HCT116 (cell line): ENCODE data around the gene SYNRG. TPM values are rescaled to one million over a fixed set of nuclear protein-coding genes. Genes with fewer than 3 reads are reported as not detected.

Experiments used
- ATAC-seq: fragments of 200-7000 bp; cut with Tn5 transposase; 2 replicates; pipeline ENCODE4 v1.9.1; 2020; ENCODE audit warnings: mild to moderate bottlenecking, moderate library complexity
- BruUV-seq: library from RNA; stranded (reverse); fragments of 400-500 nt; replicated peaks from 2 replicates; lab custom pipeline; 2021; lab: Mats Ljungman, UMichigan
- CTCF ChIA-PET: fragments of 300-600 bp; sonication (Branson Sonifier 250); formaldehyde crosslinking; loops from one replicate; lab custom pipeline; 2021; ENCODE audit warnings: antibody characterized with exemption; lab: Charles Lee
- POLR2A ChIA-PET: fragments of 300-600, 350-600 bp; sonication (Branson Sonifier 250); formaldehyde crosslinking; loops from one replicate; lab custom pipeline; 2021; ENCODE audit warnings: antibody characterized with exemption; lab: Charles Lee
- RAD21 ChIA-PET, 2 experiments: fragments of 300-600 bp; sonication (Branson Sonifier 250); formaldehyde crosslinking; loops; one replicate each; lab custom pipeline; 2023; ENCODE audit warnings: low total read pairs in 2 of 2; ENCODE audit not compliant: uncharacterized antibody in 2 of 2, unreplicated experiment in 2 of 2, low non-redundant PET in 1 of 2; lab: Charles Lee
- DNase-seq: peaks from one replicate; pipeline ENCODE4 v3.0.0-alpha.2; 2010; ENCODE audit warnings: low read depth, low spot score
- H2AFZ ChIP-seq: fragments of 200-600 bp; shearing (Covaris generic), sonication (generic); 2 replicates; pipeline ENCODE4 v1.6.1; 2017; ENCODE audit warnings: low read depth, mixed run types, mixed read lengths, antibody characterized with exemption, low read length; ENCODE audit not compliant: poor library complexity, severe bottlenecking
- H3K27ac ChIP-seq: 2 replicates; pipeline ENCODE4 v1.5.1; 2012; ENCODE audit warnings: low read depth, low read length
- H3K27me3 ChIP-seq: fragments of 200-600 bp; sonication (generic); 2 replicates; pipeline ENCODE4 v1.6.1; 2016; ENCODE audit warnings: mixed run types, low read length, mixed read lengths; ENCODE audit not compliant: insufficient read depth
- H3K36me3 ChIP-seq, 2 experiments: fragments of 200-500 bp in 1 of 2; fragments of 200-600 bp in 1 of 2; sonication (Bioruptor generic) in 1 of 2; sonication (generic) in 1 of 2; 2 replicates each; pipeline versions ENCODE4 v1.5.1 to v1.6.1; 2014 to 2016; ENCODE audit warnings: low read length in 2 of 2, inconsistent platforms in 1 of 2, mixed read lengths in 1 of 2, mixed run types in 1 of 2; ENCODE audit not compliant: insufficient read depth in 2 of 2, control insufficient read depth in 1 of 2
- H3K4me1 ChIP-seq, 2 experiments: fragments of 200-600 bp in 1 of 2; sonication (generic) in 1 of 2; 2 replicates each; pipeline versions ENCODE4 v1.5.1 to v1.6.1; 2012 to 2017; ENCODE audit warnings: low read length in 2 of 2, inconsistent platforms in 1 of 2, mild to moderate bottlenecking in 1 of 2, mixed read lengths in 1 of 2, mixed run types in 1 of 2, moderate library complexity in 1 of 2; ENCODE audit not compliant: insufficient read depth in 2 of 2, control insufficient read depth in 1 of 2
- H3K4me2 ChIP-seq: fragments of 200-600 bp; sonication (generic); 2 replicates; pipeline ENCODE4 v1.6.1; 2017; ENCODE audit warnings: mixed run types, low read length, mixed read lengths
- H3K4me3 ChIP-seq, 2 experiments: fragments of 200-600 bp in 1 of 2; sonication (generic) in 1 of 2; replicated peaks in 1 of 2; 2 replicates each; pipeline ENCODE4 v1.5.1; 2011 to 2016; ENCODE audit warnings: low read length in 2 of 2, control low read depth in 1 of 2, low read depth in 1 of 2, mild to moderate bottlenecking in 1 of 2, mixed read lengths in 1 of 2, mixed run types in 1 of 2
- H3K79me2 ChIP-seq: fragments of 200-600 bp; sonication (generic); 2 replicates; pipeline ENCODE4 v1.6.1; 2017; ENCODE audit warnings: mild to moderate bottlenecking, mixed run types, low read length, moderate library complexity, mixed read lengths; ENCODE audit not compliant: insufficient read depth
- H3K9ac ChIP-seq: fragments of 200-600 bp; sonication (generic); 2 replicates; pipeline ENCODE4 v1.6.1; 2016; ENCODE audit warnings: low read length, mixed read lengths
- H3K9me2 ChIP-seq: fragments of 200-600 bp; sonication (generic), shearing (Covaris generic); 2 replicates; pipeline ENCODE4 v1.6.1; 2017; ENCODE audit warnings: mixed run types, mild to moderate bottlenecking, moderate library complexity; ENCODE audit not compliant: insufficient read depth
- H3K9me3 ChIP-seq, 2 experiments: fragments of 200-500 bp in 1 of 2; fragments of 200-600 bp in 1 of 2; sonication (Bioruptor generic) in 1 of 2; sonication (generic) in 1 of 2; 2 replicates each; pipeline ENCODE4 v1.6.1; 2014 to 2017; ENCODE audit warnings: low read length in 2 of 2, mixed read lengths in 2 of 2, inconsistent platforms in 1 of 2, low read depth in 1 of 2, mild to moderate bottlenecking in 1 of 2, mixed run types in 1 of 2, moderate library complexity in 1 of 2; ENCODE audit not compliant: control insufficient read depth in 1 of 2, insufficient read depth in 1 of 2
- H4K20me1 ChIP-seq: fragments of 200-600 bp; sonication (generic), shearing (Covaris generic); 2 replicates; pipeline ENCODE4 v1.6.1; 2017; ENCODE audit warnings: mixed run types, mild to moderate bottlenecking, moderate library complexity; ENCODE audit not compliant: insufficient read depth
- ATF3 ChIP-seq: IDR thresholded peaks from 2 replicates; pipeline ENCODE4 v1.6.1; 2012
- CTCF ChIP-seq, 3 experiments: fragments of 200-600 bp in 1 of 3; sonication (generic) in 1 of 3; IDR thresholded peaks in 2 of 3; conservative IDR thresholded peaks in 1 of 3; 2 replicates each; pipeline ENCODE4 v1.5.1; 2012 to 2017; ENCODE audit warnings: low read depth in 2 of 3, low read length in 2 of 3, antibody characterized with exemption in 1 of 3, borderline replicate concordance in 1 of 3, control low read depth in 1 of 3, mild to moderate bottlenecking in 1 of 3, mixed read lengths in 1 of 3, mixed run types in 1 of 3, moderate library complexity in 1 of 3; ENCODE audit not compliant: insufficient read depth in 1 of 3
- ELF1 ChIP-seq: IDR thresholded peaks from 2 replicates; pipeline ENCODE4 v1.6.1; 2012; ENCODE audit warnings: low read depth, borderline replicate concordance
- EZH2 ChIP-seq: fragments of 200-600 bp; sonication (generic); IDR thresholded peaks from 2 replicates; pipeline ENCODE4 v1.6.1; 2017; ENCODE audit warnings: antibody characterized with exemption, mixed run types
- FOSL1 ChIP-seq: IDR thresholded peaks from 2 replicates; pipeline ENCODE4 v1.6.1; 2012; ENCODE audit warnings: low read depth
- JUND ChIP-seq: IDR thresholded peaks from 2 replicates; pipeline ENCODE4 v1.6.1; 2012
- POLR2A ChIP-seq: IDR thresholded peaks from 2 replicates; pipeline ENCODE4 v1.7.0; 2011; ENCODE audit warnings: borderline replicate concordance; ENCODE audit not compliant: insufficient read depth, insufficient read length; ENCODE audit errors: extremely low read depth
- RAD21 ChIP-seq: IDR thresholded peaks from 2 replicates; pipeline ENCODE4 v1.6.1; 2012; ENCODE audit warnings: low read depth, mild to moderate bottlenecking
- SRF ChIP-seq: IDR thresholded peaks from 2 replicates; pipeline ENCODE4 v1.6.1; 2012; ENCODE audit warnings: low read depth
- YY1 ChIP-seq: IDR thresholded peaks from 2 replicates; pipeline ENCODE4 v1.6.1; 2011; ENCODE audit warnings: low read length, low read depth, moderate library complexity, mild to moderate bottlenecking; ENCODE audit not compliant: insufficient replicate concordance; ENCODE audit errors: extremely low read depth
- ZBTB33 ChIP-seq: IDR thresholded peaks from 2 replicates; pipeline ENCODE4 v1.6.1; 2011; ENCODE audit warnings: mild to moderate bottlenecking, low read length, moderate library complexity; ENCODE audit not compliant: insufficient replicate concordance; ENCODE audit errors: extremely low read depth
- intact Hi-C: fragments of 100-400 bp; cut with micrococcal nuclease; formaldehyde crosslinking; loops from 2 replicates; pipeline ENCODE4 v1.10.0; 2022
- total RNA-seq: library from RNA; stranded (reverse); gene quantifications from one replicate; pipeline ENCODE4 v1.2.1, GENCODE V29; 2021; ENCODE audit not compliant: unreplicated experiment

Gene SYNRG
- total RNA-seq, 1 experiment from 2014 or later: 23.8 TPM

- Histone ChIP-seq H3K9ac (no peak overlapping the region), H4K20me1 (no peaks in the 10 kb centered on the region), H3K4me1 (no peaks in the 10 kb centered on the region), H2AFZ (peak overlapping the region; percentile 40), H3K79me2 (no peaks in the 10 kb centered on the region), H3K9me3 (no peaks in the 10 kb centered on the region), H3K27me3 (peaks cover 24% of the 10 kb centered on the region; the same call in 1 of the 2 replicates), H3K4me3 (no peak overlapping the region), H3K9me2 (no peaks in the 10 kb centered on the region), H3K36me3 (no peaks in the 10 kb centered on the region), H3K4me2 (no peak overlapping the region), H3K27ac (no peak overlapping the region)
- intact Hi-C loops: loop anchor here (1.0 kb wide), 2 partner anchors 121 to 166 kb away; no protein-coding TSS in a partner anchor
- peak; percentile 41 for DNase-seq
- peak; percentile 78 for ATAC-seq
- CTCF ChIA-PET: interaction anchor here (0.7 to 4.7 kb wide), 5 partner anchors 120 to 192 kb away, joined by 3 to 36 read pairs (median 8); no protein-coding TSS in a partner anchor
- TF ChIP-seq POLR2A (no peak), ELF1 (no peak), EZH2 (no peak), YY1 (no peak), ZBTB33 (no peak), RAD21 (peak; percentile 82), ATF3 (no peak), CTCF (IDR thresholded peaks at IDR 0.05 in 2 of 3, conservative IDR thresholded peaks at IDR 0.05 in 1 of 3; ENCODE audit: borderline replicate concordance in 1 of 3, insufficient read depth in 1 of 3, low read depth in 2 of 3, low read length in 2 of 3) (peak; percentile 49 to 80 (median 76)), JUND (no peak), FOSL1 (no peak), SRF (no peak)
- POLR2A ChIA-PET: no interaction called here
- BruUV-seq: no TSS peak
- RAD21 ChIA-PET: interaction anchor here (0.7 to 1.4 kb wide), 4 partner anchors 166 to 192 kb away, joined by 3 to 16 read pairs (median 6); no protein-coding TSS in a partner anchor
Observed at GRCh38 chr17:37650419-37651003, 41.3 kb upstream of the SYNRG start.
